Measurements from ENCODE around the gene IHH. TPM values are rescaled to one million over a fixed set of nuclear protein-coding genes. Genes with fewer than 3 reads are reported as not detected.

IHH gene
- polyA plus RNA-seq, 1 of the 3 experiments (the other 2 are of a cell fraction): 0.03 TPM

GRCh38 chr2:219010162-219010756 is 50.5 kb downstream of the IHH start:
- ChIA-PET POLR2A (interaction anchor here (0.8 kb wide), 1 partner anchor 9 kb away, joined by 3 read pairs; no protein-coding TSS in a partner anchor), CTCF (interaction anchor here (0.6 to 20.3 kb wide), 13 partner anchors 10 to 149 kb away, joined by 3 to 258 read pairs (median 6); partner anchors contain the start of gene NHEJ1)
- peak; percentile 64 for DNase-seq
- Histone ChIP-seq H2AFZ (ENCODE audit: low read depth) (no peak overlapping the region), H3K4me3 (ENCODE audit: low read depth in 2 of 2, low read length in 1 of 2) (no peak overlapping the region), H3F3A (replicated peaks; ENCODE audit: insufficient read depth) (no peaks in the 10 kb centered on the region), H3K36me3 (replicated peaks in 1 of 2; ENCODE audit: control insufficient read depth in 1 of 2, insufficient read depth in 2 of 2, low read length in 1 of 2) (no peaks in the 10 kb centered on the region), H3K27me3 (ENCODE audit: insufficient read depth) (no peaks in the 10 kb centered on the region), H3K9ac (no peak overlapping the region), H3K79me2 (ENCODE audit: insufficient read depth) (no peaks in the 10 kb centered on the region), H3K4me2 (no peak overlapping the region), H3K4me1 (ENCODE audit: control insufficient read depth in 1 of 2, insufficient read depth in 2 of 2, low read depth in 1 of 2, low read length in 1 of 2) (no peaks in the 10 kb centered on the region), H3K27ac (ENCODE audit: low read depth in 2 of 2, low read length in 1 of 2) (no peak overlapping the region), H3K9me3 (no peaks in the 10 kb centered on the region), H3K9me2 (no peaks in the 10 kb centered on the region), H4K20me1 (ENCODE audit: insufficient read depth) (no peaks in the 10 kb centered on the region)
- TF ChIP-seq SMC3 (IDR thresholded peaks at IDR 0.05; ENCODE audit: low read depth, low read length) (peak; percentile 35; the same call in 1 of the 2 replicates), FOXJ3 (CRISPR knock-in tag; IDR thresholded peaks at IDR 0.05) (no peak), YY1 (IDR thresholded peaks at IDR 0.05; ENCODE audit: low read depth) (no peak), EP300 (IDR thresholded peaks at IDR 0.05; ENCODE audit: borderline replicate concordance in 1 of 2, low read depth in 1 of 2, low read length in 1 of 2) (no peak), TEAD4 (IDR thresholded peaks at IDR 0.05; ENCODE audit: borderline replicate concordance, insufficient read depth) (no peak), CTCF (IDR thresholded peaks at IDR 0.05) (peak; percentile 30), IRF3 (IDR thresholded peaks at IDR 0.05; ENCODE audit: low read depth, low read length) (no peak), RAD21 (IDR thresholded peaks at IDR 0.05; ENCODE audit: low read length) (peak; percentile 62), ELF1 (IDR thresholded peaks at IDR 0.05) (no peak)
- WGBS (ENCODE audit: low lambda C conversion rate): 50% methylated on average over 6 of the region's 6 CpGs

GRCh38 chr2:219009294-219009693 is 51.4 kb downstream of the IHH start:
- WGBS (ENCODE audit: low lambda C conversion rate): 35% methylated on average over 2 of the region's 2 CpGs
- H3K9ac ChIP-seq: no peak overlapping the region
- no peaks in the 10 kb centered on the region for H3K36me3 ChIP-seq (replicated peaks in 1 of 2; ENCODE audit: control insufficient read depth in 1 of 2, insufficient read depth in 2 of 2, low read length in 1 of 2)
- no peaks in the 10 kb centered on the region for H3F3A ChIP-seq (replicated peaks; ENCODE audit: insufficient read depth)
- ChIA-PET POLR2A (no interaction called here), CTCF (interaction anchor here (0.6 to 20.3 kb wide), 11 partner anchors 8 to 150 kb away, joined by 3 to 258 read pairs (median 3); partner anchors contain the start of gene NHEJ1)
- no peaks in the 10 kb centered on the region for H3K9me3 ChIP-seq
- TF ChIP-seq GABPA (IDR thresholded peaks at IDR 0.05; ENCODE audit: low read depth): no peak
- no peak for TF ChIP-seq PBX3 (IDR thresholded peaks at IDR 0.05)
- no peak for TF ChIP-seq FOXM1 (IDR thresholded peaks at IDR 0.05; ENCODE audit: low read depth)
- TF ChIP-seq FOXJ3 (CRISPR knock-in tag; IDR thresholded peaks at IDR 0.05): no peak
- TF ChIP-seq NFIC (IDR thresholded peaks at IDR 0.05; ENCODE audit: borderline replicate concordance): no peak
- no peak for TF ChIP-seq MAX (IDR thresholded peaks at IDR 0.05; ENCODE audit: low read depth)
- no peak for TF ChIP-seq POLR2AphosphoS5 (IDR thresholded peaks at IDR 0.05; ENCODE audit: low read depth, low read length)
- DNase-seq: no peak
- H3K4me3 ChIP-seq (ENCODE audit: low read depth in 2 of 2, low read length in 1 of 2): no peak overlapping the region
- H2AFZ ChIP-seq (ENCODE audit: low read depth): no peak overlapping the region
- H3K4me2 ChIP-seq: no peak overlapping the region
- H3K79me2 ChIP-seq (ENCODE audit: insufficient read depth): no peaks in the 10 kb centered on the region
- no peak overlapping the region for H3K27ac ChIP-seq (ENCODE audit: low read depth in 2 of 2, low read length in 1 of 2)
- 0 out of 2 replicates have a peak, but pooled peaks cover under 1% of the 10 kb centered on the region for H3K27me3 ChIP-seq (ENCODE audit: insufficient read depth)
- peaks cover 0 to under 1% of the 10 kb centered on the region in 2 experiments; a peak in 1 of 4 replicates for H3K4me1 ChIP-seq (ENCODE audit: control insufficient read depth in 1 of 2, insufficient read depth in 2 of 2, low read depth in 1 of 2, low read length in 1 of 2)
- H3K9me2 ChIP-seq: no peaks in the 10 kb centered on the region
- no peaks in the 10 kb centered on the region for H4K20me1 ChIP-seq (ENCODE audit: insufficient read depth)
